GM18508 (cell line): Measurements from ENCODE around the gene AKT2.

Experiments used
- ATAC-seq: cut with Tn5 transposase; IDR thresholded peaks from one replicate; pipeline ENCODE4 v1.9.1; 2021; ENCODE audit warnings: moderate number of reproducible peaks; ENCODE audit not compliant: insufficient read depth, unreplicated experiment

Gene AKT2

DNA sequence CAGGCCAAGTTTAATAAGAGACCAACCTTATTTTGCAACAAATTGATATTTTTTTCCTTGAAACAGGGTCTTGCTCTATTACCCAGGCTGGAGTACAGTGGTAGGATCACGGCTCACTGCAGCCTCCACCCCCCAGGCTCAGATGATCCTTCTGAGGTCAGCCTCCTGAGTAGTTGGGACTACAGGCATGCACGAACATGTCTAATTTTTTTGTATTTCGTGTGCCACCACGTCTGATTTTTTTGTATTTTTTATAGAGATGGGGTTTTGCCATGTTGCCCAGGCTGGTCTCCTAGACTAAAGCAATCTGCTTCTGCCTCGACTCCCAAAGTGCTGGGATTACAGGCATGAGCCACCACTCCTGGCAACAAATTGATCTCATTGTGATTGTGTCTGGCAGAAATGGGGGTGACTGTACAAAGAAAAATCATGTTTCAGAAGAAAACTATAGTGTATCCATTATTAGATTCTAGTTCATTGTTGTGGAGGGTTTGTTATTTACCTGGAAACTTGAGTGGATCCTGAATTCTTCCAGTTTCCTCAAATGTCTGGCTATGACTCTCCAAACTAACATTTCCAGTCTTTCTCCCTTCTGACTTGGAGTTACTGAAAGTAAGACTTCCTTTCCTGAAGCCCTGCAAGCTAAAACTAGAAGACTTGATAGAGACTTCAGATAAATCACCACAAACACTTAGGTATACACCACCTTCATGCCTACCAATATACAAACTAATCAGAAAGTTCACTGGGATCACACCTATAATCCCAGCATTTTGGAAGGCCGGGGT lies 17.3 kb upstream of the AKT2 start:
- no peak for ATAC-seq

DNA sequence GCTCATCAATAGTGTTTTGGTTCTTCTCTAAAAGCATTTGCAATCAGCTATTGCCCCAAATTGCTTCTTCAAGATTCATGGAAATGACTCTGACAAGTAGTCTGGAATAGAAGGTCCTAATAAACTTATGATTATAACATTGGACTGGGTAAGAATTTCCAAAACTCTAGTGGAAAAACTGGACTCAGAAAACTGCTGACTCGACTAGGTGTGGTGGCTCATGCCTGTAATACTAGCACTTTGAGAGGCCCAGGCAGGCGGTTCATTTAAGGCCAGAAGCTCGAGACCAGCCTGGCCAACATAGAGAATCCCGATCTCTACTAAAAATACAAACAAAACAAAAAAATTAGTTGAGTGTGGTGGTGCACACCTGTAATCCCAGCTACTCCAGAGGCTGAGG lies 15.5 kb upstream of the AKT2 start:
- ATAC-seq, result no peak

DNA sequence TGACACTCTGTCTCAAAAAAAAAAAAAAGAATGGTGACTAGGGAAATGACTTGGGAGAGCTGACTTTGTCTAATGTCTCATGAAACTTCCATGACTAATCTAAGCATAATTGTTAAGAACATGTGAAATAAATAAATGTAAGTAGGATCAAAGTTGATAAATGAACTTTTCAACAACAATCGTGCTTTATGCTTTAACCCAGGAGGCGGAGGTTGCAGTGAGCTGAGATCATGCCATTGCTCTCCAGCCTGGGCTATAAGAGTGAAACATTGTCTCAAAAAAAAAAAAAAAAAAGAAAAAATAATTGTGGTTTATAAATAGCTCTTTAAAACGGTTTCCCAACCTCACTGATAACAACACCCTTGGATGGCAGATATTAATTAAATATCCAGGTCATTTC lies 12.9 kb upstream of the AKT2 start:
- ATAC-seq, result no peak

DNA sequence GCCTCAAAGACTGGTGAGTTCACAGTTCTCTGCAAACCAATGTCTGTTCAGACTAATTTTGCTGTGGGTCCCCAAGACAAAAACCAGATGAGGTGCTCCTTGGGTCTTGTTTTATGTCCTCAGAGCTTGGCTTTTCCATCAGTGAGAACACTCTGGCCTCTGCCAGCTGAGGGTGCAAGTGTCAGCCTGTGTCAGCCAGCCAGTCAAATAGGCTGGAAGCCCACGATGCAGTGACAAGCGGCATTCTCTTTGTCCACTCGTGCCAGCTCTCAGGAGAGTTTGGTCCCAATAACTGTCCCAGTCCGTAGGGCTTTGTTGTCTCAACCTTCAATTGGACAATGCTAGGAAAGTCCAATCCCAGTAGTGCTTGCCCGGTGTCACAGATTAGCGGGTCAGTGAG lies 9.4 kb upstream of the AKT2 start:
- ATAC-seq, result no peak

DNA sequence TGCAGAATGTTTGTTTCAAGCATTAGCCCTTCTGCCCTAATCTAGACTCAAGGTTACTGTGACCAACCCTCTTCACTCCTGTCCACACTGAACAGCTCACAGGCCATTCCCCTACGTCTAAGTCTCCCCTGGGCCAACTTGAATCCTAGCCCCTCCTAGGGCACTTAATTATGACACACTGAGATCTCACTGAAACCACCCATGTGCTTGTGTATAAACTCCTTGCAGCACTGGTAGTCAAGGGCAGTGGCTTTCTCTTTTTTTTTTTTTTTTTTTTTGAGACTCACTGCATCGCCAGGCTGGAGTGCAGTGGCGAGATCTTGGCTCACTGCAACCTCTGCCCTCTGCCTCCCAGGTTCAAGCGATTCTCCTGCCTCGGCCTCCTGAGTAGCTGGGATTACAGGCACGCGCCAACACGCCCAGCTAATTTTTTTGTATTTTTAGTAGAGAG lies 1.9 kb upstream of the AKT2 start:
- ATAC-seq, result no peak

DNA sequence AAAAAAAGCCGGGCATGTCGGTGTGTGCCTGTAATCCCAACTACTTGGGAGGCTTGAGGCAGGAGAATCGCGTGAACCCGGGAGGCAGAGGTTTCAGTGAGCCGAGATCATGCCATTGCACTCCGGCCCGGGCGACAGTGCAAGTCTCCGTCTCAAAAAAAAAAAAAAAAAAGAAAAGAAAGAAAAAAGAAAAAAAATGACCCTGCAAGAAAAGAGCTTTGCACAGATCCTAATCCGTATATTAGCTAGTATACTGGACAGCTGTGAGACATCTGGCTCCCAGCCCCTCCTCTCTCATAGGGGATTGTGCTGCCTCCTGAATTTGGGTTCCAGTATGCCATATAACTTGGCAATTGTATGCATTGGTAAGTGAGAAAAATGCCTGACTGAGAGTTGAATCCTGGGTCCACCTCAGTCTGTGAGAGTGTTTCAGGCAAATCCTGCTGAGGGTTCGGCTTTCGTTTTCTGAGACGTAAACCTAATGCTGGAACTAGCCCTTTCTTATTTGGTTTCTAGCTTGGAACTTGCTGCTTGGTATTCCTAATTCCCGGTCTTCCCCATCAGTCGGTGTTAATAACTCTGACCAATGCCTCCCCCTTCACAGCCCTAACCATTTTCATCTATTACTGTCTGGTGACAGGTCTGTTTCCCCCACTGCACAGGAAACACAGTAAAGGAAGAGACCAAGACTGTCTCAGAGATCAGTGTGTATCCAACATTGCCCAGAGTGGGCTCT lies 1.3 kb upstream of the AKT2 start:
- ATAC-seq, result no peak

DNA sequence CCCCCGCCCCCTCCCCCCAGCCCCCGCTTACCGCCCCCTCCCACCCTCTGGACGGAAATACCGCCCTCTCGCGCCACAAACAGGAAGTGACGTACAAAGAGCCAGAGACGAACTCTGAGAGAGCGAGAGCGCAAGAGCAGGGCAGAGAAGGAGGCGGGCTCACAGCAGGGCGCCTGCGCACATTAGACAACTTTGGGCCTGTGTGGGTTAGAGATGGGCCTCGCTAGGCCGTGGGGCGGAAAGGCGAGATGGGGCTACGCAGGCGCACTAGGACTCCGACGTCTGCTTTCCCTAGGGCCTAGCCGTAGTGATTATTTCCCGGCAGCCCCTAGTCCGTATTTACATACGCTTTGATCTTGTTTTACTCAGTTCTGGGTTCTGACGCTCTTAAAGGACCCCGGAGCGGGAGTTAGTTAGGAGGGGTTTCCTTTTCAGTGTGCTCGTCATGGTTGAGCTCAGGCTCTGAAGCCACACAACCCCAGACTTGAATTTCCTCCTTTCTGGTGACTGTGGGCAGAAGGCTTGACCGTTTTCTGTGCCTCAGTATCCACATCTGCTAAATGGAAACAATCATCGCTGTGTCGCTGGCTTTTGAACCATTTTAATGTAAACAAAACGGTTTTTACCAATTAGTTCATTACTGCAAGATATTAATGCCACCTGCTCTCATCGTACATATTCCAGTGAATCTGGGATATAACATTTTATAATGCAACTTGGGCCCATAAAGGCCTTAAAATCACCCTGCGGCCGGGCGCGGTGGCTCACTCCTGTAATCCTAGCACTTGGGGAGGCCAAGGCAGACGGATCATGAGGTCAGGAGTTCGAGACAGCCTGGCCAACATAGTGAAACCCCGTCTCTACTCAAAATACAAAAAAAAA lies 449 bp upstream of the AKT2 start:
- peak; percentile 71 for ATAC-seq

DNA sequence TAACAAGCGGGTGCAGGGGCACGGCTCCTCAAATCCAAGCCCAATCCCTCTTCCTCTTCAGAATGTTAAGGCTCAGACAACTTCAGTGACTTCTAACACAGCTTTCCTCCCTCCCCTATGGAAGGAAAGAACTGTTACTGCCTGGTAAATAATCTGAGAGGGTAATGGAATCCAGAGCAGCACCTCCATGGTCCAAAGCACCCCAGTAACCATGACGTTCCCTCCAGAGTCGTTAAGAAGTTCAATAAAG lies 969 bp downstream of the AKT2 start:
- ATAC-seq, result no peak

DNA sequence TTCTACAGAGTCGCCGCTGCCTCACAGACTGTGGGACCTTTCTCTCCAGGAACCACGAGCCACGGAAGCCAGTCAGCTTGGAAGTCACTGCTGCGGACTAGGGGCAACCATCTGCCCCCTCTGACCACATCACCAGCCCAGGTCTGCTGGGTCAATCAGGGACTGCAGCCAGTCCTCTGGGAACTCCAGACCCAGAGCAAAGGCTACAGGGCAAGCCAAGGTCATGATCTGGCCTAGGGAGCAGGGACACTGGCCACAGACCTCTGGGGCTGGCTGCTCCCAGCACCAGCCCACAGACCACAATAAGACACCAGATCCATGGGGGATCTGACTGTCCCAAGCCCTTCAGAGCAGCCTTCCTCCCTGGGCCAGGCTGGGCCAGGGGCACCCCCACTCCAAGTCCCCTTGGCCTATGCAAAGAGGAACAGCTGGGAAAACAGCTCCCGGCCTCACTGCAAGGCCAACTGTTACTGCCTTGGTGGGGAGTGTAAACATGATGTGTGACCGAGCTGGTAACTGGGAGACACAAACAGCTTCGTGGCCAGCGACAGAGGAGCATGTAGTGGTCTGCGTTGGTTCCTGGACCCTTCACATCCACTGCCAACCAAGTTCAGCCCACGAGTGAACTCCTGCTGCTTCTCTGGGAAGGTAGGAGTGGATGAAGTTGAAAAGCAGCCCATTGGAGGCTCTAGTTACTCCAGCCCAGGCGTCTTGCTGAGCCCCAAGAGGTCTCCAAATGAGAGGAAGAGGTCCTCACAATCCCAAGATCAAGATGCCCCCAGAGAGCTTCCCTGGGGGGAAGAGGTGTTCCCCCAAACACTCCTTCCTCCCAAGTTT lies 1.5 kb downstream of the AKT2 start:
- no peak for ATAC-seq

DNA sequence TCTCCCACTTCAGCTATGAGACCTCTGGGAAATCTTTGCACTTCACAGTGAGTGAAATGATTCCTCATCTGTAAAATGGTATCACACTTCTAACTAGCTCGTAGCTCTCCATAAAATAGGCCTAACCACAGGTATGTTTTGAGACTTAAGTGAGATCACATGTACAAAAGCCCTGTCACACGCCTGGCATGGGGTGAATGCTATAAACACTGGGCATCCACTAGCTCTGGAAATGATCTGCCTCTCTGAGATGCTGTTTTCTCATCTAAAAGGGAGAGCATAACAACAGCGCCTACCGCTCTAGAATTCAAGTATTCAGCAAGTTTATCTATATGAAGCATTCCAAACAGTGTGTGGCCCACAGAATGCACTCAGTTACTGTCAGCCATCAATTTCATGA lies 2.2 kb downstream of the AKT2 start:
- no peak for ATAC-seq

DNA sequence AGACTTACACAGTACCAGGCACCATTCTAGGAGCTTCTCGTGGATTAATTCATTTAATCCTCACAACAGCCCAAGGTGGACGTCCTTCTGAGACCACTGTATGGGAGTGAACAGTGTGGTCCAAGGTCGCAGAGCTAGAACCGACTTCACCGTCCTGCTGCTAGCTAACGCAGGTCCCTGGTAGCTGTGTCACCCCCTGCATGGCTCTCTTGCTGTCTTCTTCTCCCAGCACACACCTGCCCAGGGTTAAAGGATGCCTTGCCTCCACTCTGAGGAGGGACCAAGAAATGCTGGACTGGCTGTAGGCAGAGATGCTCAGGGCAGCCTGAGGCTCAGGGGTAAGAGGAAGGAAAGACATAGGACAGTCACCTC lies 3.0 kb downstream of the AKT2 start:
- ATAC-seq, result no peak

DNA sequence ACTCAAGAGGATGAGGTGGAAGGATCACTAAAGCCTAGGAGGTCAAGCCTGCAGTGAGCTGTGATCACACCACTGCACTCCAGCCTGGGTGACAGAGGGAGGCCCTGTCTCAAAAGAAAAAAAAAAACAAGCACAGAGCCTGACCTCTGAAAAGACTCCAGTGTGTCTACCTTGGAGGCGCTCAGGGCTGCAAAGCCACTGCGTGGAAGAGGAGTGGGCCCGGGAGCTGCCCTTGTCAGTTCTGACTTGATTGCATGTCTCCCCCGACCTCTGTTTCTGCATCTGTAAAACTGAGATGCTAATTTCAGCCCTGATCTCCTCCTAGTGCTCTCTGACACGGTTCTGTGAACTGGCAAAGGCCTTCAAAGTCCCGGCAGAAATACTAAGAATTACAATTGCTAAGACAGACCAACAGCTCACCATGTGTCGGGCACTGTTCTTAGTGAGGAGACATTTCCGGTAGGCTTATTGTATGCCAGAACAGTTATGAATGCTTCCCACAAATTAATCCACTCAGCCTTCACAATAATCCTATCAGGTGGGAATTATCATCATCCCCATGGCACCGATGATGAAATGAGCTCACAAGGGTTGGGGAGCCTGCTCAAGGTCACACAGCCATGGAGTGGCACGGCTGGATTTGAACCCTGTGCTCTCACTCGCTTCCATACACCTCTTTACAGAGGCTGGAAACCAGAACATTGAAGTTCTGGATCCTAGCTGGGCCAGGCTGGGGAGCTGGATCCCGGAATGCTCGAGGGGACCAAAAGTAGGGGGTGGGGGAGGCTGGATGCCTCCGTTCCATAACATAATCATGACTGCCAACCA lies 3.5 kb downstream of the AKT2 start:
- ATAC-seq, result no peak

DNA sequence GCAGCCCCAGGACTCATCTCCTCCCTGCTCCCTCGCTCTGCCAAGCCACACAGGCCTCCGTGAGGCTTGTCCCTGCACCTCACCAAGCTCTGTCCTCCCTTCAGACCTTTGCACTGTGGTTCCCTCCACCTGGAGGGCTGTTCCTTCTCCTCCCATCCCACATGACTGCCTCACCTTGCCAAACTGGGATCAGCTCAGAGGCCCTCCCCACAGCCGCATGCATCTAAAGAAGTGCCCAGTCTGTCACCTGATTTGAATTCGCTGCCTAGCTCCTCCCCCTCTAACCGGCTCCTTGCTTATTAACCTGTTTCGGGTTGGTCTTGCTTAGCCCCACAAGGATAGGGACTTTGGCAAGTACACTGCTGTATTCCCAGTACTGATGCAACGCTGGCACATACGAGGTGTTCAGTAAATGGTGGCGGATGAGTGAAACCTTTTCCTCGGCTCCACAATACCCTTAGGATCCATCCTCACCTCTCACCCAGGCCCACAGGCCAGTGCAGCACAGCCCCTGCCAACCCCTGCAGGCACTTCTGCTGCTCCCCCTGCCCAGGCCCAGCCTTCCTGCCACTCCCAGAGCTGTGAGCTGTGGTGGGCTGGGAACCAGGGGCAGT lies 4.4 kb downstream of the AKT2 start:
- no peak for ATAC-seq

DNA sequence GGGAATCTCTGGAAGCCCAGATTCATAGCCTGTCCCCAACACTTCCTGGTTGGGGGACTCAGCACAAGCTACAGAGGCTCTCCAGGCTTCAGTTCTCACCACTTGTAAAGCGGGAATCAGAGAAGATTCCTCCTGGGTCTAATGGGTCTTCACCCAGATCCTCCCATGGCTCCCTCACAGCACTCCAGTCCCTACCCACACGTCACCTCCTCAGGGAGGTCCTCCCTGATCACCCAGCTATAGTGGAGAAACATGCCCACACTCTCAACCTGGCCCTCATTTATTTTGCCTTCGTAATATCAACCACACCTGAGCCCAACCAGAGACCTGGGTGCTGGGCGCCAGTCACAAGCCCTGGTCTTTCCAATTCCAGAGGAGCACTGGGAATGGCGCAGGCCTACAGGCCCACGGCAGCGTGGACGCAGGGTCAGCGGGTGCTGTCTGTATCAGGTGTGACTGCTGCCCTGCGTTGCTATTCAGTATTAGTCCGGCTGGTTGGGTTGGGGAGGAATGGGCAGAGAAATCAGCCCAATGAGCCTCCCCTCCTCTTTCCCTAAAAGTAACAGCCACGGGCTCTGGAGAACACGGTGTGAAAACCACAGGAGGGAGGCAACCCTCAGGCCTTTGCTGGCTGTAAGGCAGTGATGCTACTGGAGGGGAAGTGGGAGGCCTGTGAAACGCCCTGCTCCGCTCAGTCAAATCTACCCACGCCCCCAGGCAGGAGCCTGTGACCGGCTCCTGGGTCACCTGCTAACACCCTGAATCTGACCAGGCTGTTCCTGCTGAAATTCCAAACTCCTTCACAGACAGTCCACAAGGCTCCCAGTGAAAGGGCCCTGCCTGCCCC lies 5.2 kb downstream of the AKT2 start:
- ATAC-seq, result no peak

DNA sequence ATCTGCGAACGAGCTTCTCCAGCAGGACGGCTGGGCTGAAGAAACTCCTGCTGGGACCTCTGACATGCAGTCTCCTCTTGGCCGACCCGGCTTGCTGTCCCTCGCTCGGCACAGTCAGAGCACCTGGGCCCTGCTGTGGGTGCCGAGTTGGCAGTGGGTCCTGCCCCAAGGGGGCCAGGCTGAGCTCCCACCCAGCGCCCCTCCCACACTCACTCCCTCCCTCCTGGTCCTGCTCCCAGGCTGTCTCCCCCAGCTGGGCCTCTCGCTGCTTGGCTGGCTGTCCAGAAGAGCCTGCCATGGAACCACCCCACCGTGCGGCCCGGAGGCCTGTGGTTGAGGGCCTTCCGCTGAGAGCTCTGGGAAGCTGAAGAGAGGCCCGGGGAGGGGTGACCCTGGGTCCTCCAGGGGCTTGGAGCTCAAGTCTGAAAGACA lies 6.0 kb downstream of the AKT2 start:
- ATAC-seq, result no peak

DNA sequence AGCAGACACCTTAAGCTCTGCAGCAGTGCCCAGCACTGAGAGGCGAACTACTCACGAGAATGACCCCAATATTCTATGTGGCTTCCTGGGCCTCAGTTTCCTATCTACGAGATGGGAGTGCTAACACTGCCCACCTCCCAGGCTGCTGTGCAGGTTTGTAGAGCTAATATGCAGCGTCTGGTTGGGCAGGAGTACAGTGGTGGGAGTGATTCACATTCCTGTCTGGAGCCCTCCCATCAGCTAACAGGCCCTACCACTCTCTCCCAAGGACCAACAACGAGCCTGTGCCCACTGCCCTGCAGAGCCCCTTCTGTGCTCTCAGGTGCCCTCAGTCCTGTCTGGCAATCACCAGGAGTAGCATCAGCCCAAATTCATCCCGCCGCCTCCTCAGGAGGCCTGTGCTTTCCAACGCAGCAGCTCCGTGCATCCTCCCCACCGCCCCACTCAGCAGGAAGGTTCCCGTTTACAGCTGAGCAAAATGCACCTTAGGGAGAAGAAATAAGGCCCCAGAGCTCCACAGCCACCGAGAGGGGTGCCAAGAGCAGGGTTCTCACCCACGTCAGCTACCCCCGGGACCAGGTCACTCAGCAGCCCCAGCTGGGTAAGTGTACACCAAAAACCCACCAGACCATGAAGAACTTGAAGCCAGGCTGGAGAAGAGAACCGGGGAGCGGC lies 6.6 kb downstream of the AKT2 start:
- no peak for ATAC-seq

DNA sequence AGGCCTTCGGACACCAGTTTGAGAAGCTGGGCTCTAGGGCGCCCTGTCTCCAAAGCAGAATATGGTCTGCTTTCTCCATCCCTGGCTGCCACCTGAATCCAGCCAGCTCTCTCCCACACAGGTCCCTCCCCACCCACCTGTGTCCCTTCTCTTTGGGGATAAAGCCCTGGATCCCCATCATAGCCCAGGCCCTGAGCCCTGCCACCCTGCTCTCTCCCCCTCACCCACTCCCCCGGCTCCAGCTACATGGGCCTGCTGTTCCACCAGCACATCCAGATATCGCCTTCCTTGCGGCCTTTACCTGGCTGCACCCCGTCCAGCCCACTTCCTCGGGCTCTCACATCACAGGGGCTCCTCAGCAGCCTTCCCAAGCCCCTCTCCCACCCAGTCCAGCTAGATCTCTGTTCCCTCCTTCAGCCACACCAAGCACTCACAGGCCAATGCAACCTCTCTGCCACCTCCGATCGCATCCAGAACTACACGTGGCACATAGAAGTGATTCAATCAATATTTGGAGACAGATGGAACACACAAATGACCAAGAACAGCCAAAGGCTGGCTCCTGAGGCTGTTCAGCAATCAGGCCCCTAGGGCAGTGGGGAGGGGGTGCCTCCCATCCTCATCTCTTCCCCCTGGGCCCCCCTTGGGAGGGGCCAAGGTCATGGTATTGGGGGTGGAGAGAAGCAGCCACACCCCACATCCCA lies 7.6 kb downstream of the AKT2 start:
- ATAC-seq, result no peak
